HG03432 (cell line): ENCODE measurements around the gene NCOR2.

ENCODE experiments used
- ATAC-seq: cut with Tn5 transposase; IDR thresholded peaks from one replicate; pipeline ENCODE4 v1.9.1; 2021; ENCODE audit warnings: mild to moderate bottlenecking, moderate library complexity; ENCODE audit not compliant: unreplicated experiment

NCOR2 gene

GRCh38 chr12:124566997-124567672 is at the start of gene NCOR2:
TSS of gene NCOR2 (minus strand) at chr12:124567612. CDS start at chr12:124495251, 72,361 bp downstream.
- peak; percentile 24 for ATAC-seq

- ATAC-seq: no peak
Measured at GRCh38 chr12:124616394-124617221, 49.2 kb upstream of the NCOR2 start.

DNA sequence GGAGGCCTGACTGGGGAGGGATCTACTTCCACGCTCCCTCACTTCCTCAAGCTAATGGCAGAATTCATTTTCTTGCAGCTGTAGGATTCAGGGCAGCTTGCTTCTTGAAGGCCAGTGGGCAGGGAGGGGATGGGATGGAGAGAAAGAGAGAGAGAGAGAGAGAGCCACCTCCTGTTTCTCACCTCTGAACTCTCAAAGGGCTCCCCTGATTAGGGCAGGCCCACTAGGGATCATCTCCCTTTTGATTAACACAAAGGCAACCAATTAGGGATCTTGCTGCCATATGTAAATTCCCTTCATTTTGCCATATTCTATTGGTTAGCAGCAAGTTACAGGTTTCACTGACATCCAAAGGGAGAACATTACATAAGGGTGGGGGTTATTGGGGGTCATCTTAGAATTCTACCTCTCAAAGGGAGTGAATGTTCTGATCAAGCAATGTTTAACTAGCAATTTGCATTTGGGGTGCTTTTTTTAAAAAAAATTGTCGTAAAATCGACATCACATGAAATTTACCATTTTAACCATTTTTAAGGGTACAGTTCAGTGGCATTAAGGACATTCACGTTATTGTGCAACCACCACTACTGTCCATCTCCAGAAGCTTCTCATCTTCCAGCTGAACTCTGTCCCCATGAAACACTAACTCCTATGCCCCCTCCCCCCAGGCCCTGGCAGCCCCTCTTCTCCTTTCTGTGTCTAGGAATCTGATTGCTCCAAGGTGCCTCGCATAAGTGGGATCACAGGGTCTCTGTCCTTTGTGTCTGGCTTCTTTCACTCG is 47.3 kb upstream of the NCOR2 start:
- no peak for ATAC-seq

DNA sequence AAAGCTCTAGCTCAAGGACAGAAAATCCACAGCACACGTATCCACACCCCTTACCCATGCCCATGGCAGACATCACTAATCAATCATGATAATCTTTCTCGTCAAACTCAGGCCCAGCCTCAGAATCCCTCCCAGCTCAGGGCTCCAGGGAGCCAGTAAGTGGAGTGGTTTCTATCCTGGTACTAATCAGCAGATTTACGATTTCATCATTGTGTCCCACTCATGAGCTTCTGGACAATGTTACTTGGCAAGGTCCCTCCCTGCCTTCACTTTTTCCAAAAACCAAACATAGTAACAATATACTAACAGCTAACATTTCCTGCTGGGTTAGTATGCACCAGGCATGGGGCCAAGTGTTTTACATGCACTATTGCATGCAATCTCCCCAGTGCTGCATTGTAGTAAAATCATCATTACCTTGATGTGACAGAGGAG is 45.8 kb upstream of the NCOR2 start:
- no peak for ATAC-seq

DNA sequence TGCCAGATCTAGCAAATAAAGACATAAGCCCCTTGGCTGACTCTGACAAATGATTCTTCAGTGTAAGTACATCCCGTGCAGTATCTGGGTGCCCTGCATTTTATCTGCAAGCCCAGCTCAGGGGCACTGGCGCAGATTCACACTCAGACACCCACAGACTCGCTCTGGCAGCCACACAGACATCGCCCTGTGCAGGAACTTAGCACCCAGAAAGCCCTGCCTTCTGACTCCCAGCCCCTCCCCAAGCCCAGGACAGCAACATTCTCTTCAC is 44.9 kb upstream of the NCOR2 start:
- no peak for ATAC-seq

DNA sequence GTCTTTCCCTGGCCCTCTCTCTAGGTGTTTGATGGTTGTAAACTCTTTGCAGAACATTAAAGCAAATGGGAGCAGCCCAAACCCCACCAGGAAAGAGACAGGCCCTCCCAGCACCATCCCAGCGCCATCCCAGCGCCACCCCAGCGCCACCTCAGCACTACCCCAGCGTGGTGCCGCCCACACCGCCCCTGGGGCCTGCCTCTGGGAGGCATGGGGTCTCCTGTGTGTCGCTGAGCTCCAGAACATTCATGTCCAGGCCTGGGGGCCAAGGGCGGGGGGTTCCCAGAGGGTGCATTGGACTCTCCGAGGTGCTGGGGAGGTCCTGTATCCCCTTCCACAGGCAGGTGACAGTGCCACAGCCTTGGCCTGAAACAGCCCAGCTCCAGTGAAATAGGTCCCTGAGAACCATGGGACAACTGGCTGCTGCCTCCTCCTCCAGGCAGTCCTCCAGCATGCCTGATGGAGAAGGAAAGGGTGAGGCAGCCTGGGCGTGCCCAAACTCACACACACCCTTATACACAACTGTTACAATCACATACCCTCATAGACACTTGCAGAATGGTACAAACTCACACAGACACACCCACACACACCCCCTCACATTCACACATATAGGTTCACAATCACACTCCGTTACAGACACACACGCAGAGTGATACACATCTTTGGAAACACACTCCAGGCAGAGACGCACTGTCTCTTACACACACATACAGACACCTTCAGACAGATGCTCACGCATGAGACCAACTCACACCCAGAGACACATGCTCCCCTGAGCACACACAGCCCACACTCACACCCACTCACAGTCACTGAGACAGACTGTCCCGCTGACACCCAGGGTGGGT is 44.4 kb upstream of the NCOR2 start:
- ATAC-seq: no peak

GRCh38 chr12:124610629-124611558 is 43.5 kb upstream of the NCOR2 start:
- no peak for ATAC-seq

DNA sequence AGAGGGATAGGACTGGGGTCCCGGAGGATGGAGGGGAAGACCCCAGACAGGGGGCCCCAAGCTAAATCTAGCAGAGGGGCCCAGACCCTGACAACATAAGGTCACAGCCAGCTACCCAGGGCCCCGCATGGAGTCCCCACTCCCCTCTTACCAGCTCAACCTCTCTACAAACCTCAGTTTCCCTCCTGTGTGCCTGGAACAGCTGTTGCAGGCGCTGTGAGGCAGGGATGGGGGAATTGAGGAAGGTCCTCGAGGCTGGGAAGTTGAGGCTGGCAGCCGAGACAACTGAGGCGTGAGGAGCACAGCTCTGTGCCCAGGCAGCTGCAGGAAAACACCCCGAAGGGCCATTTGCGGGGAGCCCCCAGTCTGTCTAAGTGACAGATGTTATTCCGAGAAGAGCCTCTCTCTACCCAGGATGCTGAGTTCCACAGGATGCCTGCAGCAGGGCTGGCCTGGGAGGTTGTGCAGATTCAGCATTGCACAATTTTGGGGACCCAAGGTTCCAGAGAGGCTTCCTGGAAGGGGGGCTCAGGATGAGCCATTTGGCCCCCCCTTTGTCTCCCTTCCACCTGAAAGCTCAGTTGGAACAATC is 42.7 kb upstream of the NCOR2 start:
- ATAC-seq: no peak

DNA sequence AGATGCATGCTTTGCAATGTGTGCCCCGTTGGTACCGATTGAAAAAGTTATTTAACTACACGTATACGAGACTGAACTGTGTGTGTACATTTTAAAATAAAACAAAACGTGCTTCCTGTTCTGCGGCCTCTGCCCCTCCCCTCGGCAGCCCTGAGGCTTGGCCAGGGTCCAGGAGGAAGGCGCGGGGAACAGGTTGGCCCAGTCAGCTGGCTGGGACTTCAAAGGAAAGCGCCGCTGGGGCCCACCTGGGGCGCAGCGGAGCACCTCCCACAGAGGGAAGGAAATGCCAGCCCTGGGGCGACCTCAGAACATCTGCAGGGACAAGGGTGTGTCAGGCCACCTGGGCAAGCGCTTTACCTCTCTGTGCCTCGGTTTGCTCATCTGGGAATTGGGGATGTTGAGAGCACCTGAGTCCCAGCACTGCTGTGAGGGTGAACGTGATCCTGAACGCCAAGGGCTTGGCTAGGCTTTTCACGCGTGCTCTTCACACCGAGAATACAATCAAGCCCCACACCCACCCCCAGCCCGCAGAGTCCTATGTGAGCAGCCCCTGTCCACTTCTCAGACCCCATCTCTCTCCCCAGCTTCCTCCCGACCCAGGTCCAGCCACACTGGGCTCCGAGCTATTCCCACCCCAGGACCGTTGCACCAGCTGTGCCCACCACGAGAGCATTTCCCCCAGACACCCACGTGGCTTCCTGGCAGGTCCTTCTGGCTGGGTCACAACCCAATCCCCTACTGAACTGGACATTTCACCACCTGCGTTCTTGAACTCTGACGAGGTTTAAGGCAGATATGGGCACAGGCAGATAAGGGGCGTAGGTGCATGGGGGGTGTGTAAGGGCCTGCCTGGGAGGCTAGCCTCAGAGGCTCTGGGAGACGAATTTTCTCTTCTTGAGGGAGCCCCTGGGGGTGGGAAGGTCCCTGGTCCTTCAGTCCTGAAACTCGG is 41.9 kb upstream of the NCOR2 start:
- ATAC-seq: peak; percentile 80

DNA sequence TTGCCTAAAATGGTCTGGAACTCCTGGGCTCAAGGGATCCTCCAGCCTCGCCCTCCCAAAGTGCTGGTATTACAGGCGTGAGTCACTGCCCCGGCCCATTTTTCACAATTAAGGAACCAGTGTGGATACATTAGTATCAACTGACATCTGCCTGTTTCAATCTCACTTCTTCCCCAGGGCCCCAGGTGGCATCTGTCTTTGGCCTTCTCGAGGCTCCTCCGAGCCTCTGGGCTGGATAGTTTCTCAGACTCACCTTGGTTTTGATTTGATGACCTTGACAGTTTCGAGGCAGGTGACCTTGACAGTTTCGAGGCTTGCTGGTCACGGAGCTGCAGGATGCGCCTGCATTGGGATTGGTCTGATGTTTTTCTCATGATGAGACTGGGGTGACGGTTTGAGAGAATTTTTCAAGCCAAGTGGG is 41.0 kb upstream of the NCOR2 start:
- peak; percentile 27 for ATAC-seq

DNA sequence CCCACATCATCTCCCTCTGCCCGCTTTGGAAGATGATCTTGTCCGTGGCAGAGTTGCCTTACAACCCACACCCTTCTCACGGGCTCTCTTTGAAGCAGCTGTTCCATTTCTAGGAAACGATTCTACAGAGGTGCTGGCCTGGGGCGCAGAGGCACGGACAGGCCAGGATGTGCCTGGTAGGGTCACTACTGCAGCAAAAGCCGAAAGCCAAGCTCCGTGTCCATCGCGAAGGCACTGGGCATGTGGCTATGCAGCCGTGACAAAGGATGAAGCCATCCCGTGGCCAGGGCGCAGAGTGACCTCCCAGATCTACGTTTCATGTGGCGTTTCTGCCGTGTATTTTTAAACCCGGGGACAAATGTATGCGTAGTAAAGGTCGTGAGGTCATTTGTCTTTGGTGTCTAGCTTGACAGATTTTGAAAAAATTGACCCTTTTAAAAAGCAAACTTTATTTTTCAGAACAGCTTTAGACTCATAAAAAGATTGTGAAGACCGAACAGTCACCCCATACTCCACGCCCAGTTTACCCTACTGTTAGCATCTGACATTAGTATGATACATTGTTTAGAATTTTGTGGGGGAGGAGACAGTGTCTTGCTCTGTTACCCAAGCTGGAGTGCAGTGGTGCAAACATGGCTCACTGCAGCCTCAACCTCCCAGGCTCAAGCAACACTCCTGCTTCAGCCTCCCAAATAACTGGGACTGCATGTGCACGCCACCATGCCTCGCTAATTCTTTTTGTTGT is 40.4 kb upstream of the NCOR2 start:
- no peak for ATAC-seq

DNA sequence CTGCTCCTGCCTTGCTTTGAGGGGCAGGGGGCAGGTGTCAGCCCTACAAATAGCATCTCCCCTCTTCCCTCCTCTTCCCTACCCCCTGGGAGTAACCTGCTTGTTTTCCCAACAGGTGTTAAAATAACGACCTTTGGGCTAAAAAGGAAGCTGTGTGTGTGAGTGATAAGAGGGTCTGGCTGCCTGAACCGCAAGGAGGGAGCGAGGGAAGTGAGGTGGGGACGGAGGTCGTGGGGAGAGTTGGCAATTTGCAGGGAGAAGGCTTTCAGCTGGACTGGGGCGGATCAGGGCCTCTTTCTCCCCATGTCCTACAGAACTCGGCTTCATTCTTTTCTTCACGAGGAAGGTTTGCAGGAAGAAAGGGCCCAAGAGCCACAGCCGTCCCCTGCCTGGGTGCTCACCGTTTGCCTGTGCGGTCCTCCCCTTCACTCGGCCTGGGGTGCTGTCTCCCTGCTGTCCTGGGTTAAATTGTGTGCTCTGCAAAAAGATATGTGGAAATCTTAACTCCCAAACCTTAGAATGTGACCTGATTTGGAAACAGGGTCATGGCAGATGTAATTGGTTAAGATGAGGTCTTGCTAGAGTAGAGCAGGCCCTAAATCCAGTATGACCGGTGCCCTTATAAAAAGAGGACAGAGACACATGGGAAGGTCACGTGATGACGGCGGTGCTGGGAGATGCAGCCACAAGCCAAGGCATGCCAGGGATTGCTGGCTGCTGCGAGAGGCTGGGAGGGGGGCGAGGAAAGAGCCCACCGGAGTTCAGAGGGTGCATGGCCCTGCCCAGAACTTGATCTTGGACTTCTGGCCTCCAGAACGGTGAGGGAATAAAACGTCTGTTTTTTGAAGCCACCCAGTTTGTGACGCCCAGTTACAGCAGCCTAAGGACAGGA is 38.7 kb upstream of the NCOR2 start:
- ATAC-seq: no peak

GRCh38 chr12:124605150-124605882 is 37.9 kb upstream of the NCOR2 start:
- ATAC-seq: no peak

GRCh38 chr12:124604264-124604680 is 36.9 kb upstream of the NCOR2 start:
- no peak for ATAC-seq

GRCh38 chr12:124603831-124604251 is 36.4 kb upstream of the NCOR2 start:
- ATAC-seq: no peak

DNA sequence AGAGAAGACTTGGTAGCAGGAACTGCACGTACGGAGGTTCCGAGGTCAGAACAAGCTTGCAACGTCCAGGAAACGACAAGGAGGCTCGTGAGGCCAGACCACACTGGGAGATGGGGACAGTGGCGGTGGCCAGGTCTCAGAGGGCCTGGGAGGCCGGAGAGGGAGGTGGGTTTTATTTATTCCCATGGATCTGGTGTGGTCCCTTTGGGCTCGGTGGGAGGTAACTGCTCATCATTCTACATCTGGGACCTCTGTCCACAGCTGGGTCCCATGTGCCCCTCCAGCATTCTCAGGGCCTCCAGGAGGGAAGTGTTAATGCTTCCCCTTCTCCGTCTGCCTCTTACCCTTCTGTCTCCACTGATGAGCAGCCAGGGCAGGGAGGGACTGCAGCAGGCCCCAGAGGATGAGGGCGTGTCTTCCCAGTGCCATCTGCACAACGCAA is 35.7 kb upstream of the NCOR2 start:
- no peak for ATAC-seq
